GM12891 (cell line): ENCODE results near the gene EXOG.

Source experiments
- PAX5 ChIP-seq: IDR thresholded peaks from 2 replicates; pipeline ENCODE4 v1.6.1; 2011; ENCODE audit warnings: low read length, moderate library complexity, mild to moderate bottlenecking; ENCODE audit not compliant: insufficient read depth, severe bottlenecking
- POLR2A ChIP-seq: IDR thresholded peaks from 2 replicates; pipeline ENCODE4 v1.6.1; 2011; ENCODE audit warnings: low read depth, low read length, control low read depth
- POLR2AphosphoS5 ChIP-seq: IDR thresholded peaks from 2 replicates; pipeline ENCODE4 v1.6.1; 2011; ENCODE audit warnings: low read depth, low read length, control low read depth
- SPI1 ChIP-seq: IDR thresholded peaks from 2 replicates; pipeline ENCODE4 v1.6.1; 2011; ENCODE audit warnings: low read depth, low read length, control low read depth
- TAF1 ChIP-seq: IDR thresholded peaks from 2 replicates; pipeline ENCODE4 v1.6.1; 2011; ENCODE audit warnings: low read depth, low read length, control low read depth

DNA sequence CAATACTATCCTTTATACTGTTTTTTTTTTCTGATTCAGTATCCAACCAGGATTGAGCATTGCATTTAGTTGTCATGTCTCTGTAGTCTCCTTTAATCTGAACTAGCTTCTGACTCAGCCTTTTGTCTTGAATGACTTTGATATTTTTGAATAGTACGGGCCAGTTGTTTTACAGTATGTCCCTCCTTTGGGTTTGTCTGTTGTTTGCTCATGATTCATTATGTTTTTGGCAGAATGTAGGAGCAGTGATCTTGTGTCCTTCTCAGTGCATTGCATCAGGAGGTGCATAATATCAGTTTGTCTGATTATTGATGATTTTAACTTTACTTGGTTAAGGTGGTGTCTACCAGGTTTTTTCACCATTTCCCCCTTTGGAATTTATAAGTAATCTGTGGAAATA is 20.5 kb downstream of the EXOG start:
- TF ChIP-seq POLR2A (no peak), POLR2AphosphoS5 (no peak), TAF1 (no peak), PAX5 (no peak), SPI1 (no peak)
